GM21515 (cell line): ENCODE measurements around the gene CA9.

Experiments
- ATAC-seq: cut with Tn5 transposase; IDR thresholded peaks from one replicate; pipeline ENCODE4 v1.9.1; 2021; ENCODE audit not compliant: unreplicated experiment

Gene CA9

GRCh38 chr9:35714123-35714522 is 40.4 kb downstream of the CA9 start:
- ATAC-seq, result no peak

GRCh38 chr9:35714579-35715252 is 41.0 kb downstream of the CA9 start:
- ATAC-seq, result no peak

GRCh38 chr9:35716230-35716629 is 42.5 kb downstream of the CA9 start:
- no peak for ATAC-seq

- no peak for ATAC-seq
Observed at GRCh38 chr9:35717132-35717870, 43.6 kb downstream of the CA9 start.

- ATAC-seq, result no peak
Observed at GRCh38 chr9:35718721-35719511, 45.2 kb downstream of the CA9 start.

- no peak for ATAC-seq
Observed at GRCh38 chr9:35719546-35719945, 45.8 kb downstream of the CA9 start.

GRCh38 chr9:35723426-35723825 is 49.7 kb downstream of the CA9 start:
- ATAC-seq, result no peak

GRCh38 chr9:35723908-35724307 is 50.2 kb downstream of the CA9 start:
- no peak for ATAC-seq

- no peak for ATAC-seq
Observed at GRCh38 chr9:35725362-35725761, 51.6 kb downstream of the CA9 start.

- ATAC-seq, result no peak
Observed at GRCh38 chr9:35726931-35727330, 53.2 kb downstream of the CA9 start.

- no peak for ATAC-seq
Observed at GRCh38 chr9:35727676-35728040, 53.9 kb downstream of the CA9 start.

GRCh38 chr9:35728041-35728971 is 54.6 kb downstream of the CA9 start:
- no peak for ATAC-seq

- no peak for ATAC-seq
Observed at GRCh38 chr9:35729101-35729500, 55.4 kb downstream of the CA9 start.

- no peak for ATAC-seq
Observed at GRCh38 chr9:35729700-35730485, 56.2 kb downstream of the CA9 start.

GRCh38 chr9:35730486-35730854 is 56.7 kb downstream of the CA9 start:
- ATAC-seq, result no peak
